Astrocyte (in vitro differentiated cells and primary cell): ENCODE results near the gene HEXIM1. TPM values are rescaled to one million over a fixed set of nuclear protein-coding genes. Genes with fewer than 3 reads are reported as not detected.

ENCODE experiments used
- DNase-seq: peaks from one replicate; pipeline ENCODE4 v3.0.0-alpha.2; 2010; ENCODE audit warnings: low read depth
- FAIRE-seq: peaks from 2 replicates; lab custom pipeline; 2011; peaks lifted over from hg19 to GRCh38; lab: Jason Lieb, UNC
- H2AFZ ChIP-seq: 2 replicates; pipeline ENCODE4 v1.6.0; 2012; ENCODE audit warnings: low read depth, low read length, inconsistent platforms
- H3K27ac ChIP-seq: 2 replicates; pipeline ENCODE4 v1.5.1; 2011; ENCODE audit warnings: low read depth, low read length, inconsistent platforms
- H3K27me3 ChIP-seq: 2 replicates; pipeline ENCODE4 v1.6.0; 2011; ENCODE audit warnings: low read length, inconsistent platforms; ENCODE audit not compliant: insufficient read depth
- H3K36me3 ChIP-seq: 2 replicates; pipeline ENCODE4 v1.5.1; 2011; ENCODE audit warnings: low read length, inconsistent platforms; ENCODE audit not compliant: insufficient read depth
- H3K4me1 ChIP-seq: 2 replicates; pipeline ENCODE4 v1.5.1; 2011; ENCODE audit warnings: low read length, inconsistent platforms; ENCODE audit not compliant: insufficient read depth
- H3K4me2 ChIP-seq: 2 replicates; pipeline ENCODE4 v1.6.0; 2012; ENCODE audit warnings: low read length, inconsistent platforms
- H3K4me3 ChIP-seq: 2 replicates; pipeline ENCODE4 v1.5.1; 2011; ENCODE audit warnings: low read depth, mild to moderate bottlenecking, low read length, inconsistent platforms; ENCODE audit not compliant: insufficient read depth
- H3K79me2 ChIP-seq: 2 replicates; pipeline ENCODE4 v1.6.0; 2012; ENCODE audit warnings: mild to moderate bottlenecking, low read length, inconsistent platforms; ENCODE audit not compliant: insufficient read depth
- H3K9ac ChIP-seq: 2 replicates; pipeline ENCODE4 v1.6.0; 2012; ENCODE audit warnings: mild to moderate bottlenecking, low read length, inconsistent platforms
- H3K9me3 ChIP-seq: 2 replicates; pipeline ENCODE4 v1.5.1; 2012; ENCODE audit warnings: low read depth, mild to moderate bottlenecking, low read length, inconsistent platforms; ENCODE audit not compliant: insufficient read depth
- H4K20me1 ChIP-seq: 2 replicates; pipeline ENCODE4 v1.6.0; 2012; ENCODE audit warnings: low read length, inconsistent platforms; ENCODE audit not compliant: insufficient read depth
- H3K27ac Mint-ChIP-seq: one replicate; pipeline ENCODE4 v1.8.0; 2021; ENCODE audit warnings: mild to moderate bottlenecking, mixed read lengths; ENCODE audit not compliant: unreplicated experiment
- H3K27me3 Mint-ChIP-seq: one replicate; pipeline ENCODE4 v1.8.0; 2021; ENCODE audit warnings: low read depth, mixed read lengths; ENCODE audit not compliant: unreplicated experiment
- H3K36me3 Mint-ChIP-seq: one replicate; pipeline ENCODE4 v1.8.0; 2021; ENCODE audit warnings: low read depth, mixed read lengths; ENCODE audit not compliant: unreplicated experiment
- H3K4me1 Mint-ChIP-seq: one replicate; pipeline ENCODE4 v1.8.0; 2021; ENCODE audit warnings: low read depth, mixed read lengths; ENCODE audit not compliant: unreplicated experiment
- H3K4me3 Mint-ChIP-seq: one replicate; pipeline ENCODE4 v1.8.0; 2021; ENCODE audit warnings: mild to moderate bottlenecking, moderate library complexity, mixed read lengths; ENCODE audit not compliant: unreplicated experiment
- H3K9me3 Mint-ChIP-seq: one replicate; pipeline ENCODE4 v1.8.0; 2021; ENCODE audit warnings: mild to moderate bottlenecking, mixed read lengths; ENCODE audit not compliant: unreplicated experiment
- EZH2 ChIP-seq: IDR thresholded peaks from 2 replicates; pipeline ENCODE4 v1.6.1; 2012; ENCODE audit warnings: mild to moderate bottlenecking, low read length, inconsistent platforms; ENCODE audit not compliant: insufficient read depth
- total RNA-seq: library from RNA; stranded (reverse); gene quantifications from 2 replicates; pipeline ENCODE4 v1.2.1, GENCODE V29; 2021
- TF ChIP-seq, protein P1 (sequence below): IDR thresholded peaks from 2 replicates; pipeline ENCODE4 v1.5.1; 2011; ENCODE audit warnings: low read depth, mild to moderate bottlenecking, inconsistent platforms, low read length, moderate library complexity; ENCODE audit not compliant: insufficient read depth

HEXIM1 gene
- total RNA-seq, 1 donor from 2014 or later: 44.5 TPM

DNA sequence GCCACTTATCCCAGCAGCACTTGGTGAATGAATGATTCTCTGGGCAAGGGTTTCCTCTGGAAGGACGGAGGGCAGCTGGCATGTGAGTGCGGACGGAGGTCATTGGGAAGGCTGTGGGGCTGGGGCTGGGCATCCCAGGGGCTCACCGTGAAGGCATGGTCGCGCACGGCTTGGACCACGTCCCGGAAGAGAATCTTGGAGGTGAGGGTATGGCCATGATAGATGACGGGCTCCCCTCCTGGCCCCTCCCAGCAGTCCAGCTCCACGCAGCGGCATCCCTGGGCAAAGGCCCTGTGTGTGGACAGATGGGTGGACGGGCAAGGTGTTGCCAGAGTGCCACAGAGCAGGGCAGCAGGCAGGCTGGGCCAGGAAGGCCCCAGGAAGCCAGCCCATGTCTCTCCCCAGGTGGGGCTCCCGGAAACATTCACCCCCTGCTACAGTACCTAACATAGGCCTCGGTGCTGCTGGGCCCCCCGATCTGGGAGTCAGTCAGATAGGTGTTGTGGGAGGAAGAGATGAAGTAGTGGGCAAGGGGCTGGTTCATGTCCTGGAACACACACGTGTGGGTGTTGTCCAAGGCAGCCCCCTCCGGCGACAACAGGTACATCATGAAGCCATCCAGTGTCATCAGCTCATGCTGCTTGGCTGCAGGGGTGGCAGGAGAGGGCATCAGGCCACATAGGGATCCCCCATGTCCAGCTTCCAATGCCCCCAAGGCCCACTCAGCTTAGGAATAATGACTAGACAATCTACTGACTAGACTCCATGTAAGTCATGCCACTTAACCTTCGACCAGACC, 30.2 kb upstream of the HEXIM1 start:
- Mint-ChIP-seq H3K36me3 (peaks cover 11% of the 10 kb centered on the region), H3K4me3 (no peak overlapping the region), H3K27ac (no peak overlapping the region), H3K9me3 (no peaks in the 10 kb centered on the region), H3K4me1 (peaks cover 8% of the 10 kb centered on the region), H3K27me3 (no peaks in the 10 kb centered on the region)
- no peak overlapping the region for H3K4me2 ChIP-seq
- peaks cover 15% of the 10 kb centered on the region for H3K4me1 ChIP-seq
- H3K9ac ChIP-seq: no peak overlapping the region
- FAIRE-seq: no peak
- no peak overlapping the region for H3K4me3 ChIP-seq
- no peaks in the 10 kb centered on the region for H3K36me3 ChIP-seq
- no peak for DNase-seq
- no peak overlapping the region for H3K27ac ChIP-seq
- no peak overlapping the region for H2AFZ ChIP-seq
- H3K9me3 ChIP-seq: no peaks in the 10 kb centered on the region
- H4K20me1 ChIP-seq: no peaks in the 10 kb centered on the region
- no peaks in the 10 kb centered on the region for H3K27me3 ChIP-seq
- TF ChIP-seq EZH2: no peak
- H3K79me2 ChIP-seq: peaks cover 6% of the 10 kb centered on the region

DNA sequence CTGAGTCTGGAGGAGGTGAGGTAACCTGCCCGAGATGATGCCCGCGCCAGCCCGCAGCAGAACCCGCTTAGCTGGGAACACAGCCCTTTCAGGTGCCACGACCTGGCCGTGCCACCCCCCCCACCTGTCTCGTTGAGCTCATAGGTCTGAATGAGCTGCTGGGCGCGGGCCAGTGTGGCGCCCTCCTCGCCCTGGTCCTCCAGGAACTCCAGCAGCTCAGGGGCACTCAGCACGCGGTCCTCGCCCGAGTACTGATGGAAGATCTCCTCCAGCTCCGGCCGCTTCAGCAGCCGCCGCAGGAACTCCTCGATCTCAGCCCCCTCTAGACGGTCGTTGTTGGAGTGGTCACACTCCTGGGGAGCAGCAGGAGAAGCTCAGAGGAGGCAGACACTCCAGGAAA, 29.6 kb upstream of the HEXIM1 start:
- Histone ChIP-seq H3K4me3 (no peak overlapping the region), H2AFZ (no peak overlapping the region), H3K27ac (no peak overlapping the region), H3K9ac (no peak overlapping the region), H3K27me3 (no peaks in the 10 kb centered on the region), H3K4me2 (no peak overlapping the region), H3K4me1 (peaks cover 21% of the 10 kb centered on the region), H3K9me3 (no peaks in the 10 kb centered on the region), H3K36me3 (no peaks in the 10 kb centered on the region), H4K20me1 (no peaks in the 10 kb centered on the region), H3K79me2 (peaks cover 12% of the 10 kb centered on the region)
- Mint-ChIP-seq H3K4me3 (no peak overlapping the region), H3K27me3 (no peaks in the 10 kb centered on the region), H3K36me3 (peaks cover 11% of the 10 kb centered on the region), H3K4me1 (peaks cover 10% of the 10 kb centered on the region), H3K27ac (no peak overlapping the region), H3K9me3 (no peaks in the 10 kb centered on the region)
- DNase-seq (no peak), FAIRE-seq (no peak)
- TF ChIP-seq, protein P1, sequence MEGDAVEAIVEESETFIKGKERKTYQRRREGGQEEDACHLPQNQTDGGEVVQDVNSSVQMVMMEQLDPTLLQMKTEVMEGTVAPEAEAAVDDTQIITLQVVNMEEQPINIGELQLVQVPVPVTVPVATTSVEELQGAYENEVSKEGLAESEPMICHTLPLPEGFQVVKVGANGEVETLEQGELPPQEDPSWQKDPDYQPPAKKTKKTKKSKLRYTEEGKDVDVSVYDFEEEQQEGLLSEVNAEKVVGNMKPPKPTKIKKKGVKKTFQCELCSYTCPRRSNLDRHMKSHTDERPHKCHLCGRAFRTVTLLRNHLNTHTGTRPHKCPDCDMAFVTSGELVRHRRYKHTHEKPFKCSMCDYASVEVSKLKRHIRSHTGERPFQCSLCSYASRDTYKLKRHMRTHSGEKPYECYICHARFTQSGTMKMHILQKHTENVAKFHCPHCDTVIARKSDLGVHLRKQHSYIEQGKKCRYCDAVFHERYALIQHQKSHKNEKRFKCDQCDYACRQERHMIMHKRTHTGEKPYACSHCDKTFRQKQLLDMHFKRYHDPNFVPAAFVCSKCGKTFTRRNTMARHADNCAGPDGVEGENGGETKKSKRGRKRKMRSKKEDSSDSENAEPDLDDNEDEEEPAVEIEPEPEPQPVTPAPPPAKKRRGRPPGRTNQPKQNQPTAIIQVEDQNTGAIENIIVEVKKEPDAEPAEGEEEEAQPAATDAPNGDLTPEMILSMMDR: no peak
- TF ChIP-seq EZH2: no peak

DNA sequence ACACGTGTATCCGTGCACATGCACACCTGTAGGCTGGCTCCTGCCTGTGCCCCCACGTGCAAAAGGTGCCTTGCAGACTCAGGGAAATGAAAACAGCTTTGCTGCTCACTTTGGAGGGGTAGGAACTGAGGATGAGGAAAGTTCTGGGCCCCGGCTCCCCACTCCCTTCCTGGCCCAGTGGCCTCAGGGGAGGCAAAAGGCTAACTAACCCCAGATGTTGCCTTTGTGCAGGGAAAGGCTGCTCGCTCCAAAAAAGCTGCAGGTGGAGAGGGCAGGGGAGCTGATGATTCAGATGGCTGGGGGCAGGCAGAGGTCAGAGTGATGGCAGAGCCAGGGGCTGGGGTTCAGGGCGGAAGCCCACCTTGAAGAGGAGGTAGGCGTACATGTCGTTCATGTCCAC, 28.3 kb upstream of the HEXIM1 start:
- Histone ChIP-seq H3K9ac (no peak overlapping the region), H3K36me3 (no peaks in the 10 kb centered on the region), H2AFZ (no peak overlapping the region), H3K4me1 (peaks cover 33% of the 10 kb centered on the region), H3K4me3 (no peak overlapping the region), H3K27ac (no peak overlapping the region), H3K4me2 (no peak overlapping the region), H3K79me2 (peaks cover 23% of the 10 kb centered on the region), H3K27me3 (no peaks in the 10 kb centered on the region), H4K20me1 (no peaks in the 10 kb centered on the region), H3K9me3 (no peaks in the 10 kb centered on the region)
- DNase-seq (no peak), FAIRE-seq (no peak)
- H3K36me3 Mint-ChIP-seq: peaks cover 13% of the 10 kb centered on the region
- no peaks in the 10 kb centered on the region for H3K9me3 Mint-ChIP-seq
- H3K27ac Mint-ChIP-seq: no peak overlapping the region
- peaks cover 17% of the 10 kb centered on the region for H3K4me1 Mint-ChIP-seq
- H3K27me3 Mint-ChIP-seq: no peaks in the 10 kb centered on the region
- H3K4me3 Mint-ChIP-seq: no peak overlapping the region
- no peak for TF ChIP-seq EZH2
- TF ChIP-seq, protein P1: no peak
